SJCRH30 (cell line): Measurements from ENCODE around the gene LRRC61. TPM values are rescaled to one million over a fixed set of nuclear protein-coding genes. Genes with fewer than 3 reads are reported as not detected.
"Not testable (repeated sequence)": the region's sequence is repeated elsewhere in the genome, so short reads cannot be mapped to it uniquely, and the experiment has no call there.

ENCODE experiments used
- DNase-seq, 2 experiments: peaks; one replicate each; pipeline ENCODE4 v3.0.0-alpha.2; 2015 to 2020
- H3K27ac ChIP-seq: fragments of 250-450 bp; sonication (Bioruptor Pico); 2 replicates; pipeline ENCODE4 v1.5.1; 2020; ENCODE audit warnings: mild to moderate bottlenecking, moderate library complexity
- H3K27me3 ChIP-seq: fragments of 250-450 bp; sonication (Bioruptor Pico); 2 replicates; pipeline ENCODE4 v1.5.1; 2020; ENCODE audit warnings: mild to moderate bottlenecking, moderate library complexity
- H3K36me3 ChIP-seq: fragments of 250-450 bp; sonication (Bioruptor Pico); 2 replicates; pipeline ENCODE4 v1.5.1; 2020; ENCODE audit warnings: mild to moderate bottlenecking, moderate library complexity
- H3K4me1 ChIP-seq: fragments of 250-450 bp; sonication (Bioruptor Pico); 2 replicates; pipeline ENCODE4 v1.5.1; 2020; ENCODE audit warnings: mild to moderate bottlenecking, moderate library complexity
- H3K4me3 ChIP-seq: fragments of 250-450 bp; sonication (Bioruptor Pico); 2 replicates; pipeline ENCODE4 v1.5.1; 2020; ENCODE audit warnings: mild to moderate bottlenecking, moderate library complexity
- H3K9me3 ChIP-seq: fragments of 250-450 bp; sonication (Bioruptor Pico); replicated peaks from 2 replicates; pipeline ENCODE4 v1.5.1; 2020; ENCODE audit warnings: mild to moderate bottlenecking, moderate library complexity
- total RNA-seq: library from RNA; depleted of rRNA; stranded (reverse); fragments of >200 nt; shearing (Covaris generic); gene quantifications from 2 replicates; pipeline ENCODE4 v1.2.3, GENCODE V29; 2014

The LRRC61 gene
- total RNA-seq, 1 experiment from 2014 or later: not detected

DNA sequence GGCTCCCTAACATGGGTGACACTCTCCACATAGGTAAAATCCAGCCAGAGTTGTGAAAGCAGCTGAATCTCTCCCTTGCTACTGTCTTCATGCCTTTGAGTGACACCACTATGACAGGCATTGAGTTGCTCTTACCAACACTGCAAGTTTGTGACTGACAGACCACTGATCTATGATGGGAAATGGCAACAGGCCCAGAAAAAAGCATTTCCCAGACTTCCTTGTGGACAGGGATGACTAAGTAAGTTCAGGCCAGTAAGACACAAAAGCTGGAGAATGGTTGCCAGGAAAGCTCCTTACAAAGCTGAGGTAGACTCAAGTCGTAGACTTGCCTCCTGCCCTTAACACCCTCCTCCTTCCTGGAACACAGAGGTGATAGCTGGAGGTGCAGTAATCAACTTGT, 20.2 kb upstream of the LRRC61 start:
- DNase-seq, H3K27me3 ChIP-seq, H3K9me3 ChIP-seq, H3K4me3 ChIP-seq, H3K36me3 ChIP-seq, H3K27ac ChIP-seq: not testable (repeated sequence)
- H3K4me1 ChIP-seq: peaks cover 11% of the 10 kb centered on the region

DNA sequence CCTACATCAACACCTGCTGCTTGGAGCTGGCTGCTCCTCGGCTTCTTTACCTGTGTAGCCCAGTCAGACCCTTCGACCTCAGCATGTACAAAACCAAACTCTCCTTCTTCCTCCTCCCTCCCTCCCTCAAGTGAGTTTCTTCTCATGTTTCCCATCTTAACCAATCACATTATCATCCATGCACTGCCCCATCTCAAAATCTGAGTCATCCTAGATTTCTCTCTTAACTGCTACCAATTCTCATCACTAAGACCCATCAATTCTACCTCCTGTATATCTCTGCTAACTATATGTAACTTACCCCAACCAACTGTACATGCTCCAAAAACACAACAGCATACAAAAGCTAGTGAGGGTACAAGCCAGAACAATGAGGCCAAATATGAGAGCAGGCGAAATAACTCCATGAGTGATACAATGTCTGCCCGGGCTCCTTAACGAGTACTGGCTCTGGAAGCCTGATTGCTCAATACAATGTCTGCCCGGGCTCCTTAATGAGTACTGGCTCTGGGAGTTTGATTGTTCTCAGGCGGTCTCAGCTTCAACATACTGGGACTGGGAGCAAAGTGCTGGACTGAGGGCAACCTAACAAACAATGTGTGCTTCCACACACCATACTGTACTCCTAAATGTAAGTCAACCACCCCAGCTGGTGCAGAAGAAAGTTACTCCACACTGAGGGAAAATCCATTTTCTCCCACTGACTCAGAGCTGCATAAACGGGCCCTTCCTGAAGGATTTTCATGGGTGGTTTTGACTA, 18.5 kb upstream of the LRRC61 start:
- not testable (repeated sequence) for H3K27ac ChIP-seq, H3K27me3 ChIP-seq, H3K9me3 ChIP-seq, DNase-seq, H3K36me3 ChIP-seq, H3K4me3 ChIP-seq
- peaks cover 12% of the 10 kb centered on the region for H3K4me1 ChIP-seq

DNA sequence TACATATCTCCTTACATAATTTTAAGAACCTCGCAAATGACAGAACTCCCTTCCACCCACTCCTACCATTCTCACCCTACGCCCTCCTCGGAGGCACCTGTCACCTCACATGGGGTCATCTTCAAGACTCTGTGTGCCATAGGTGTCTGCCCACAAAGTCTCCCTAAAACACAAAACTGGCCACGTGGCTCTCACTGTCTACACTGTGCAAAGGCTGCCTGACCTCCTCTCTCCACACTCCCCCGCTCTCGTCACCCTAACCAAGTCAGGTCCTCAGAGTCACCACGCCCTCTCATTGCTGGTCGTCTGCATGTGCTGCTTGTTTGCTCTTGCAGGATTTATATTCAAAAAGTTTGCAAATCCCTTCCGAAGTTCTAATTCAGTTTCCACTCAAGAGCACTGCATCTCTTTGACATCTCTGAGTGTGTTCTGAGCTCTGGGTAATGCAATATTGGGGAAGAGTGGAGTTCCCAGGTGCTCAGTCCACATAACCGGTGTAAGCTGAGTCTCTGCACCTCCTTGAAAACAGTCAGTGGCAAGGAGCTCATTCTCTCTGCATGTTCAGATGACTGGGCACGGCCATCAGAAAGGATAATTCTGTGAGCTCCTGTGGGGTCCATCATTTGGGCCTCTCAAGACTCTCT, 17.8 kb upstream of the LRRC61 start:
- H3K4me1 ChIP-seq: peaks cover 19% of the 10 kb centered on the region
- H3K9me3 ChIP-seq, DNase-seq, H3K27ac ChIP-seq, H3K4me3 ChIP-seq, H3K27me3 ChIP-seq, H3K36me3 ChIP-seq: not testable (repeated sequence)

DNA sequence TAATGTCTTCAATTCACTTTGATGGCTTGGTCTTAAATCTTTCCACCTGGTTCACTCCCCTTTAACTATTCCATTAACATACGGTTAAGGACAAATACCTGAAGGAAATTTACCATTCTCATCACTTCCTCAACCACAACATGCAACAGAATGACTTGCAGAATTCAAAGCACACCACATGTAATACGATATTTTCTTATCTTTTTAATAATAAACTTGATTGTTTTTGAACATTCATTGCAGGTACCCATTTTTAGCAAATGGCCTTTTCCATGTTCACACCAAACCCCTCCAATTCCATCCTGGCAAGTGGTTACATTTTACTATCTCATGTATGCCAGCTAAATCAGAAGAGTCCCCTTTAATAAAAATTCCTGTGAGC, 17.3 kb upstream of the LRRC61 start:
- not testable (repeated sequence) for H3K4me3 ChIP-seq, H3K36me3 ChIP-seq, DNase-seq, H3K27ac ChIP-seq, H3K27me3 ChIP-seq, H3K9me3 ChIP-seq
- H3K4me1 ChIP-seq: peaks cover 24% of the 10 kb centered on the region

DNA sequence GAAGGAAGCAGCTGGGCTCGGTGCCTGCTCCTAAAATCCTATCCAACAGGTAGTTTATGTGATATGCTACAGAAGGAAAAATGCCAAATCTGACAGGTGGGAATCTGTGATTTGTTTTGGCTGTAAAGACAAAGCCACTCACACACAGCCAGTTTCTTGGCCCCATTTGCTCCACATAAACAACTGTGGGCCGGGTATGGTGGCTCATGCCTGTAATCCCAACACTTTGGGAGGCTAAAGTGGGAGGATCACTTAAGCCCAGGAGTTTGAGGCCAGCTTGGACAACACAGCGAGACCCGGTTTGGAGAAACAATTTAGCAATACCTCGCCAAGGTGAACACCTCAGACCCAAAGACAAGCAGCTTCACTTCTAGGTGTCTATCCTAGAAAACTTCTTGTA, 16.8 kb upstream of the LRRC61 start:
- not testable (repeated sequence) for H3K9me3 ChIP-seq

DNA sequence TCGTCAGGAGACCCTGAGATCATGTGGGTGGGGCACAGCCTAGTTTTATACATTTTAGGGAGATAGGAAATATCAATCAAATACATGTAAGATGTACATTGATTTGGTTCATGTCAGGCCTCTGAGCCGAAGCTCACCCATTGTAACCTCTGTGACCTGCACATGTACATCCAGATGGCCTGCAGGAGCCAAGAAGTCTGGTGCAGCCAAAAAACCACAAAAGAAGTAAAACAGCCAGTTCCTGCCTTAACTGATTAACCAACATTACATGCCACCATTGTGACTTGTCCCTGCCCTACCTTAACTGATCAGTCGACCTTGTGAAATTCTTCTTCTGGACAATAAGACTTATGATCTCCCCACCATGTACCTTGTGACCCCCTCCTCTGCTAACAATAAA, 16.0 kb upstream of the LRRC61 start:
- Histone ChIP-seq H3K27me3 (no peaks in the 10 kb centered on the region), H3K4me3 (no peak overlapping the region), H3K9me3 (no peaks in the 10 kb centered on the region; the same call in 1 of the 2 replicates), H3K27ac (no peak overlapping the region), H3K36me3 (no peaks in the 10 kb centered on the region), H3K4me1 (peaks cover 36% of the 10 kb centered on the region)
- no peak for DNase-seq

More for the DNA sequence above, 16.8 kb upstream of the LRRC61 start:
- H3K36me3 ChIP-seq, H3K4me3 ChIP-seq, H3K27me3 ChIP-seq: not testable (repeated sequence)
- Histone ChIP-seq H3K4me1 (peaks cover 29% of the 10 kb centered on the region), H3K27ac (peak overlapping the region; percentile 18; the same call in 1 of the 2 replicates)
- peak; percentile 37 to 53 for DNase-seq

DNA sequence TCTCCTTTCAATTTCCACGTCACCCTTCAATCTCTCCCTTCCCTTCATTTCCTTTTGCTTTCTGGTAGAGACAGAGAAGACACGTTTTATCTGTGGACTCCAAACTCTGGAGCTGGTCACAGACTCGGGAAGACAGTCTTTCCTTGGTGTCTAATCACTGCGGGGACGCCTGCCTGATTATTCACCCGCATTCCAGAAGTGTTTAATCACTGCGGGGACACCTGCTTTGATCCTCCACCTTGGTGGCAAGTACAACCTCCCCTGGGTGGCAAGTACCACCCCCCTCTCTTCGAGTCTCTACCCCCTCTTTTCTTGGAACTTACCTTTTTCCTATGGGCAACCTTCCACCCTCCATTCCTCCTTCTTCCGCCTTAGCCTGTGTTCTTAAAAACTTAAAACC, 15.3 kb upstream of the LRRC61 start:
- Histone ChIP-seq H3K9me3 (no peaks in the 10 kb centered on the region; the same call in 1 of the 2 replicates), H3K4me1 (peaks cover 44% of the 10 kb centered on the region), H3K27ac (no peak overlapping the region), H3K27me3 (no peaks in the 10 kb centered on the region), H3K4me3 (no peak overlapping the region), H3K36me3 (no peaks in the 10 kb centered on the region)
- DNase-seq: no peak

DNA sequence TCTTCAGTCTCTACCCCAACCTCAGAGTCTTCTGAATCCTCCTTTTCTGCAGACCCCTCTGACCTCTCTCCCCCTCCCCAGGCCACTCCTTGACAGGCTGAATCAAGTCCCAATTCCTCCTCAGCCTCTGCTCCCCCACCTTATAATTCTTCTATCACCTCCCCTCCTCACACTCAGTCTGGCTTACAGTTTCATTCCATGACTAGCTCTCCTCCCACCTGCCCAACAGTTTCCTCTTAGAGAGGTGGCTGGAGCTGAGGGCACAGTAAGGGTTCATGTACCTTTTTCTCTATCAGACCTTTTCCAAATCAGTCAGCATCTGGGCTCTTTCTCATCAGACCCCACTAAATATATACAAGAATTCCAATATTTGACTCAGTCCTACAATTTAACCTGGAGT, 14.6 kb upstream of the LRRC61 start:
- no peak for DNase-seq
- Histone ChIP-seq H3K9me3 (no peaks in the 10 kb centered on the region; the same call in 1 of the 2 replicates), H3K27ac (no peak overlapping the region), H3K4me3 (no peak overlapping the region), H3K4me1 (peaks cover 51% of the 10 kb centered on the region), H3K27me3 (no peaks in the 10 kb centered on the region), H3K36me3 (no peaks in the 10 kb centered on the region)

DNA sequence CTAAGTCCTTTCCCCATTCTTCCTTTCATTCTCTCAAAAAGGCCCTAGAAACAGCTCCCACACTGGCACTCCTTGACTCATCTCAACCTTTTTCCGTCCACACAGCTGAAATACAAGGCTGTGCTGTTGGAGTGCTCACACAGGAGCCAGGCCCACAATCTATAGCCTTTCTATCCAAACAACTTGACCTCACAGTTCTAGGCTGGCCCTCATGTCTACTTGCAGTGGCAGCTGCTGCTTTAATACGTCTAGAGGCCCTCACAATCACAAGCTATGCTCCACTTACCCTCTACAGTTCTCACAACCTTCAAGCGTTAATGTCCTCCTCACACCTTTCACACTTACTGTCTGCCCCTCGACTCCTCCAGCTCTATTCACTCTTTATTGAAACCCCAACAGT, 12.0 kb upstream of the LRRC61 start:
- Histone ChIP-seq H3K4me1 (peaks cover 55% of the 10 kb centered on the region), H3K4me3 (0 out of 2 replicates have a peak overlapping the region, but pooled peaks have one; percentile 4), H3K9me3 (no peaks in the 10 kb centered on the region; the same call in 1 of the 2 replicates), H3K36me3 (no peaks in the 10 kb centered on the region), H3K27ac (peak overlapping the region; percentile 99), H3K27me3 (no peaks in the 10 kb centered on the region)
- peak; percentile 67 to 83 for DNase-seq

DNA sequence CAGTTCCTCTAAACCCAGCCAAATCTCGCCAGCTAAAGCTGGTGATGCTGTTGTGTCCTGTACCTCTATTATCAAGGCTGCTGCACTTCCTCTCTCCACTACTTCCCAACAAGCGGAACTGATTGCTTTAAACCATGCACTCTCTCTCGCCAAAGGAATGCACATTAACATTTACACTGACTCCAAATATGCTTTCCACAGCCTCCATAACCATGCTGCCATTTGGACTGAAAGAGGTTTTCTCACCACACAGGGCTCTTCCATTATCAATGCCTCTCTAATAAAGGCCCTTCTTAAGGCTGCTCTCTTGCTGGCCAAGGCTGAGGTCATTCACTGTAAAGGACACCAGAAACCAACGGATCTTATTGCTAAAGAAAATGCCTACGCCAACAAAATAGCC, 11.4 kb upstream of the LRRC61 start:
- Histone ChIP-seq H3K4me3 (0 out of 2 replicates have a peak overlapping the region, but pooled peaks have one; percentile 4), H3K27me3 (no peaks in the 10 kb centered on the region), H3K36me3 (no peaks in the 10 kb centered on the region), H3K9me3 (no peaks in the 10 kb centered on the region; the same call in 1 of the 2 replicates), H3K27ac (peak overlapping the region; percentile 99), H3K4me1 (peaks cover 51% of the 10 kb centered on the region)
- peak; percentile 84 to 95 for DNase-seq

DNA sequence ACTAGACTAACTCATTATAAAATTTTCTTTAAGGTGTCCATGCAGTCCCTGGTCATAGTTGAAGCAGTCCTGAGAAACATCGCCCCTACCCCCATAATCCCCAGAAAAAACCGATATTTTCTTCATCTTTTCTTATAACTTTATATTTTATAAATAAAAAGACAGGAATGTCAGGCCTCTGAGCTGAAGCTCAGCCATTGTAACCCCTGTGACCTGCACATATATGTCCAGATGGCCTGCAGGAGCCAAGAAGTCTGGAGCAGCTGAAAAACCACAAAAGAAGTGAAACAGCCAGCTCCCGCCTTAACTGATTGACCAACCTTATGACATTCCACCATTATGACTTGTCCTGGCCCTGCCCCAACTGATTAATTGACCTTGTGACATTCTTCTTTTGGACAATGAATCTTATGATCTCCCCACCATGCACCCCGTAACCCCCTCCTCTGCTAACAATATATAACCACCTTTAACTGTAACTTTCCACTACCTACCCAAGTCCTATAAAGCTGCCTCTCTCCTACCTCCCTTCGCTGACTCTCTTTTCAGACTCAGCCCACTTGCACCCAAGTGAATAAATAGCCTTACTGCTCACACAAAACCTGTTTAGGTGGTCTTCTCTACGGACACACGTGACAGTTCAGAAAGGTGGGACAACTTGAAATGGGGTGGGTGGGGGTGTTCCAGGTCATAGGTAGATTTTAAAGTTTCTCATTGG, 10.3 kb upstream of the LRRC61 start:
- not testable (repeated sequence) for H3K4me3 ChIP-seq, H3K36me3 ChIP-seq, H3K9me3 ChIP-seq, H3K27me3 ChIP-seq
- Histone ChIP-seq H3K4me1 (peaks cover 45% of the 10 kb centered on the region), H3K27ac (peak overlapping the region; percentile 99)
- DNase-seq: peak in 1 of 2 experiments; percentile 45

DNA sequence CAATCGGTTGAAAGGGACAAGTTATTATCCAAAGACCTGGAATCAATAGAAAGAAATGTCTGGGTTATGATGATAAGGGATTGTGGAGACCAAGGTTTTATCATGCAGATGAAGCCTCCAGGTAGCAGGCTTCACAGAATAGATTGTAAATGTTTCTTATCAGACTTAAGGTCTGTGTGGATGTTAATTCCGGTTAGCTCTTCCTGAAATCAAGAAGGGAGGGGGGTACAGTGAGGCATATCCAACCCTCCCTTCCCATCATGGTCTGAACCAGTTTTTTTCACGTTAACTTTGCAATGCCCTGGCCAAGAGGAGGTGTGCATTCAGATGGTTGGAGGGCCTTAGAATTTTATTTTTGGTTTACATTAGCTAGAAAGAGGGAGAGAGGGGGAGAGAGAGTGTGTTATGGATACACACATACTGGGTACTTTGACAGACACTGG, 9.8 kb upstream of the LRRC61 start:
- peaks cover 44% of the 10 kb centered on the region for H3K4me1 ChIP-seq
- DNase-seq: no peak
- H3K36me3 ChIP-seq: no peaks in the 10 kb centered on the region
- no peaks in the 10 kb centered on the region for H3K9me3 ChIP-seq
- peak overlapping the region; percentile 99 for H3K27ac ChIP-seq
- H3K4me3 ChIP-seq: no peak overlapping the region
- H3K27me3 ChIP-seq: no peaks in the 10 kb centered on the region

DNA sequence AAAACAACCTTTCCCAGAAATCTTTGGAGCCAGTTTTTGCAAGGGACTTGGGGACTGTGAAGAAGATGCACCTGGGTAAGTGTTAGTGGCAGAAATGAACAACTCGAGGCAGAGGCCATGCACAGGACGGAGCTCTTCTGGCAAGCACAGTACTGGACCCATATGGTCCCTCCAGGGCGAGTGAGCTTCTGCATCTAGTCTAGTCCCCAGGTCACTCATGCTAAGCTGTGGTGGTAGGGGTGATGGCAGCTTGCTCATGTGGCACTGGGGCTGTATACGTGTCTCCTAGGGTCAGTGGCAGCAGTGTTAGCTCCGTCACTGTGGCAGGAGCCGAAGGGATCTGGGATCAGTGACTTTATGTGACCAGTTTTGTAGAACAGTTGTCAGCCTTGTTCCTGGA, 9.3 kb upstream of the LRRC61 start:
- no peaks in the 10 kb centered on the region for H3K9me3 ChIP-seq
- no peaks in the 10 kb centered on the region for H3K27me3 ChIP-seq
- no peaks in the 10 kb centered on the region for H3K36me3 ChIP-seq
- H3K4me3 ChIP-seq: no peak overlapping the region
- peak overlapping the region; percentile 99; the same call in 1 of the 2 replicates for H3K27ac ChIP-seq
- no peak for DNase-seq
- H3K4me1 ChIP-seq: peaks cover 44% of the 10 kb centered on the region

DNA sequence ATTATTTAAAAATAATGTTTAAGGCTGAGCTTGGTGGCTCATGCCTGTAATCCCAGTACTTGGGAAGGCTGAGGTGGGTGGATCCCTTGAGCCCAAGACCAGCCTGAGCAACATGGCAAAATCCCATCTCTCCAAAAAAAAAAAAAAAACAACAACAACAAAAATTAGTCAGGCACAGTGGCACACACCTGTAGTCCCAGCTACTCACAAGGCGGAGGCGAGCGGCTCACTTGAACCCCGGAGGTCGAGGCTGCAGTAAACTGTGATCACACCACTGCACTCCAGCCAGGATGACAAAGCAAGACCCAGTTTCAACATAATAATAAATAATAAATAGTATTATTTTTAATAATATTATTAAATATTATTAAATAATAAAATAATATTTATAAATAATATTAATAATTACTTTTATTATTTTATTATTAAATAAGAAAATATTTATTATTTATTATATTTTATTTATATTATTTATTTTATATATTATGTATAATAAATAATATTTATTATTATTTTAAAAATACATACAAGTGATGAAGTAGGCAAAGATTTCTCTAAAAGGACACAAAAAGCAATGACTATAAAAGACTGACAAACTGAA, 8.4 kb upstream of the LRRC61 start:
- H3K36me3 ChIP-seq: no peaks in the 10 kb centered on the region
- no peak overlapping the region for H3K27ac ChIP-seq
- H3K9me3 ChIP-seq: no peaks in the 10 kb centered on the region
- no peak overlapping the region for H3K4me3 ChIP-seq
- peaks cover 43% of the 10 kb centered on the region for H3K4me1 ChIP-seq
- DNase-seq: no peak
- no peaks in the 10 kb centered on the region for H3K27me3 ChIP-seq

DNA sequence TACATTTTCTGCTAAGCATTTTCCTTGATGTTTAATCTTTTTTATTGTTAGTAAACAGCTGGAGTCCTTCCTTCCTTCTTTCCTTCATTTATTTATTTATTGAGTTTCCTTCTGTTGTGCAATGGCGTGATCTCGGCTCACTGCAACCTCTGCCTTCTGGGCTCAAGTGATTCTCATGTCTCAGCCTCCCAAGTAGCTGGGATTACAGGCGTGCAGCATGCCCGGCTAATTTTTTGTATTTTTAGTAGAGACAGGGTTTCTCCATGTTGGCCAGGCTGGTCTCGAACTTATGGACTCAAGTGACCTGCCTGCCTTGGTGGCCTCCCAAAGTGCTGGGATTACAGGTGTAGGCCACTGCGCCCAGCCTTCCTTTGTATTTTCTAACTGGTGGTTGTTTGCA, 6.2 kb upstream of the LRRC61 start:
- DNase-seq, H3K36me3 ChIP-seq, H3K4me3 ChIP-seq, H3K27ac ChIP-seq, H3K27me3 ChIP-seq, H3K9me3 ChIP-seq: not testable (repeated sequence)
- H3K4me1 ChIP-seq: peaks cover 31% of the 10 kb centered on the region
